T follicular helper cell (primary cell): ENCODE data around the gene MAMLD1.
A peak's percentile ranks its signal among the peaks of the same experiment; 100 is the strongest.

Source experiments
- DNase-seq: peaks from one replicate; pipeline ENCODE4 v3.0.0-alpha.2; 2020; ENCODE audit warnings: low read depth

MAMLD1 gene

DNA sequence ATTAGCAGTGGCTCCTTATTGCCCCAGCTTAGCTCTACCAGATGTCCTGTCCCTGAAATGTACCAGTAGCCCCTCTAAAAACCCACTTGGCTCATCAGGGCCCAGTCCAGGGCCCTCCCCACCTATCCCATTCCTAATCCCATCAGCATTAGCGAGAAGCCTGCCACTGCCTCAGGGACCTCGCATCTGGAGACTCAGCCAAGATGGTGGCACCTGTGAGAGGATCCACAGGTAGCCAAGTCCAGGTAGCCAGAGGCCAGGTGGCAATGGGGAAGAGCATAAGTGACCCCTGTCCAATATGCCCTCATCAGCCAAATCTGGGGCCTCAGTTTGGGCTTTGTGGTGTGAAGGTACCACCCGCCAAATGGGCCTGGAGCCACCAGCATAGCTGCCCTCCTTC lies 97.7 kb downstream of the MAMLD1 start:
- no peak for DNase-seq

DNA sequence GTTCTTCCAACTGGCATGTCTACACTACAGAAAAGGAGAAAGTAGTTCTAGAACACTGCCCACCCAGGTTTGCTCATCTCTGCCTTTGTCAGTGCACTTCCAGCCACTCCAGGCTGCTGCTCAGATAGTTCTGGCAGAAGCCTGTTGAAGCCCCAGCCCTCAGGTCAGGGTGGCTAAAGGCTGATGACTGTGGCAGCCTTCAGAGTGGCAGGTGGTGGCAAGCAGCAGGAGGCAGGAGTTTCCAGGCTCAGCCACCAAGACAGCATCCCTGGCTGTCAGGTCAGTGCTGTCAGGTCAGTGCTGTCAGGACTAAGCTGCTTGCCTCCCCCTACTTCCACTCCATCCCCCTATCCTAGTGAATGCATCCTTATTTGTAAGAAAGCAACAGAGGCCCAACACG lies 100.4 kb downstream of the MAMLD1 start:
- no peak for DNase-seq

DNA sequence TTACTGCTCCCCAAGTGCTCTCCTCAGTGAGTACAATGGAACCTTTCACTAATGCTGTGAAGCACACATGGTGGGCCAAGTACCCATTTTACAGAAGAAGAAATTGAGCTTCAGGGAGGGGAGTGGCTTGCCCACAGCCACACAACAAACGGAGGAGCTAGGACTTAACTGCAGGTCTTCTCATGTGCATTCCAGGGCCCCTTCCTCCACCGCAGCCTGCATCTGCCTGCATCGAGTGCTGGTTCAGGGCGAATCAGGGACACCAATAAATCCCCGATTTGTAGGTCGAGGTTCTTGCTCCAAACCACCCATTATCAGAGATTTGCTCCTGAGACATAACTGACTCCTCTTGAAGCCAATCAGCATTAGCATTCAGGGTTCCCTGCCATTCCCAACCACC lies 100.9 kb downstream of the MAMLD1 start:
- no peak for DNase-seq

DNA sequence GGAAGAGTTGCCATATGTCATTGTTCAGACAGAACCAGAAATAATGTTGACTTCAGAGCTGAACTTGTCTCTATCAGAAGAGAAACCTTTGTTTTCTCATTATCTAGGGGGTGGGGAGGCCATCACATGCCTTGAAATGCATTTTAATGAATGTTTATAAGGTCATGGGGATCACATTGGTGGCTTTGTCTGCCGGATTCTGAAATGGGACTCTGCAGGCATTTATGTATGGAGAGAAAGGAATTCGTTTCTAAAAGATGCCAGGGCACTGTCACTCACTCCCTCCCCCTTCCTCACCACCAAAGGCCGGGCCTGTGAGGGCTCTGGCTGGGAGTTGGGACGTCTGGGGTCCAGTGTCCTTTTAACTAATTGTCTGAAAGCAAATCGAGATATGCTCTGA lies 102.2 kb downstream of the MAMLD1 start:
- no peak for DNase-seq

DNA sequence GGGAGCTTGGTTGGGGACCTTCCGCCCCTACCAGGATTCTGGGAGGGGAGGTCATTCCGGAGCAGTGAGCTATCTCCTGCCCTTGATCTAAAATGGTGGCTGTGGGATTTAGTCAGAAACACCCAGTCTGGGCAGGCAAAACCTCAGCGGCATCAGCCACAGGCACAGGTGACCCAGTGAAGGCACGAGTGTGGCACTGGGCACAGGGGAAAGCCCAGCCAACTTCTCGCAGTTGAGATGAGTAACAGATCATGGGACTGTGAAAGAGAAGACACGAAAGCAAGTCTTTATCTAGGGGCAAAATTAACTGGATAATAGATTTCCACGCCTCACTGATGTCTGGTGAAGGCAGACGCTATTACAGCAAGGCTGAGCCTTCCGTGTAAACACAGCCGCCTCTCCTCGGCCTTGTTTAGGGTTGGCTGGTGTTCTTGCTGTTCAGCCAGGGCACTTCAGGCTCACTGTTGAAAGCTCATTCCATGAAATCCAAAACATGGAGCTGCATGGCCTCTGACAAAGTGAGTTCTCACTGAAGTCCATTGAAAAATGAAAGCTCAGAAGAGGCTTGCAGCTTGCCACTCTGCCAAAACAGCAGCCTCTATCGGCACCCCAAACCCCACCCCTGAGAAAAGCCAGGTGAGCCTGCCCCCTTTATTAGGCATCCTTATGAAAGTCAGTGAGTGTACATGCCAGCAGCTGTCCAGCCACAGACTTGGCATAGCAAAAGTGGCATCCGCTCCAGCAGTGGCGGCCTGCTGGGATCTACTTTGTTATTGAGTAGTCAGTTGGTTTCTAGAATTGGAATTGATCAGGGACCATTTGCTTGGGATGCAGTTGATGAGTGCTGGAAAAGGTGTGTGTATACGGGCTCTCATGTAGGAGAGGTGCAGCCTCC lies 103.0 kb downstream of the MAMLD1 start:
- DNase-seq: no peak

DNA sequence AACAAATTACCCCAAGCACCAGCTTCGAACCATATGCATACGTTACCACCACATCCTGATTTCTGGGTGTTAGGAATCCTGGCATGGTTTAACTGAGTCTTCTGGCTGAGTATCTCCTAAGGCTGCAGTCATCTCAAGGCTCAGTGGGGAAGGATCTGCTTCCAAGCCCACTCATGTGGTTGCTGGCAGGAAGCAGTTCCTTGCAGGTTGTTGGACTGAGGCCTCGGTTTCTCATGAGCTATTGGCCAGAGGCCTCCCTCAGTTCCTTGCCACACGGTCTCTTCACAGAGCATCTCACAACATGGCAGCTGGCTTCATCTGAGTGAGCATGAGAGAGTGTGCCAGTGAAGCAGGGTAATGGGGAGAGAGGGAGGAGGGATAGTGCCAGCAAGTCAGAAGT lies 109.2 kb downstream of the MAMLD1 start:
- no peak for DNase-seq

DNA sequence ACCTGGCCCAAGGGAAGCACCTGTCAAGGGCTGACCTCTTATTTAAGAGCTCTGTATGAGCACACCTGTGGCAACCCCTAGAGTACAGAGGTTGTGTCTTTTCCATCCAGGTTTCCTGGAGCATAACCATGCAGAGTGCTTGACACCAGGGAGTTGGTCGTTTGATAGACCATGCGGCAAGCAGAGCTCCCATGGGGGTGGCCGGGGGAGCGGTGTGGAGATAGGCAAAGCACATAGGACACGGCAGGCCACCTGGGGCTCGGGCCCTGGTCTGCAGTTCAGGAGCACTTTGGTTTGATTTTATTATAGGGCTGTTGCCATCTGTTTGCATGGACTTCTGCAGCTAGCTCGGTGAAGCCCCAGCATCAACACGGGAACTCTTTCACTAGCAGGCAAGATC lies 110.3 kb downstream of the MAMLD1 start:
- no peak for DNase-seq

DNA sequence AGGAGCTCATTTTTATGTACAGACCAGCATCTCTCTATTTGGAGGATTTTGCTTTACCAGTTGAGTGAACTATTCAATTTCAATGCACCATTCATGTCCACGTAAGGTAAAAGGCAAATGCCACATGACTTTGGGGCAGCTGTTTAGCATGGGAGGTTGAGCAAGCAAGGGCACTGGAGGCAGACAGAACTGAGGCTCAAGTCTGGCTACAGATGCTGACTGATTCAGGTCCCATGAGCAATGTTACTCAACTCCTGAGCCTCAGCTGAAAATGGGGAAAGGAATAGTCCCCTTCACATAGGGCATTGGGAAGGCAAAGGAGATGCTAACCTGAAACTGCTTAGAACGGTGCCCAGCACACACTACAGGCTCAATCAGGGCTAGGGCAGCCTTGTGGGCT lies 112.3 kb downstream of the MAMLD1 start:
- DNase-seq: no peak

DNA sequence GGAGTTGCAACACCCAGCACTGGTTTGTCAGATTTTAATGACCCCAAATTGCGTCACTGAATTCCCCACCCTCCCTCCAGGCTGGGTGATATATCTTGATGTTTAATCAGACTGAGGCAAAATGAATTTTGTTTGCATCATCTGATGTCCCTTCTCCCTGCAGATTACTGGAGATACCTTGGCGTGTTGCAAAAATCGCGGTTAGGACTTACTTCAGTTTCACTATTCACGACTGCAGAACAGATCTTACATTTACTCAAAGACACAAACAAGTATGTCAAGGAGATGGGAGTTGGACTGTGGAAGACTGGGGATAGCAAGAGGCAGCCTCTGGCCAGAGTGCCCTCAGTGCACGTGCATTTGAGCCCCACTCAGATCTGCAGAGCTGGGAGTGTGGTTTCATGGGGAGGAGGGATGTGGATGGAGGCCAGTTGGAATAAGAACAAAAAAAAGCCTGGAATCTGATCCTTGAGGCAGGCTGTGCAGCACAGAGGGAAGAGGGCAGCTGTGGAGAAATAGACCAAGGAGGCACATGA lies 113.1 kb downstream of the MAMLD1 start:
- no peak for DNase-seq

DNA sequence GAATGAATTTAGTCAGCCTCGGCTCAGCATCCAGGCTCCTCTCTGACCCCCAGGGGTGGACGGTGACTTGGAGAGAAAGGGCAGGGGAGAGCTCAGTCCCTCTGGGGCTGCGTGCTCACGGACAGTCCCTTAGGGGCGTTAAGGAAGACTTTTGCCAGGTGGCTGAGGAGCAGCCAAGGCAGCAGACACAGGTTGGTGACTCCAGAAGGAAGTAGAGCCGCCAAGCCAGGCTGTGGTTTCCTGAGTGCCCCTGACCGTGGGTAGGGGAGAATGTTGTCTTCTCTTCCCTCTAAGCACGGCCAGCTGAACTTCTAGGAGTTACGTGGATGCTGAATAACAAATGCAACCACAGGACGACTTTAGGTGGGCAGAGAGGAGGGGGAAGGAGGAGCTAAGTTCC lies 114.3 kb downstream of the MAMLD1 start:
- DNase-seq: no peak

DNA sequence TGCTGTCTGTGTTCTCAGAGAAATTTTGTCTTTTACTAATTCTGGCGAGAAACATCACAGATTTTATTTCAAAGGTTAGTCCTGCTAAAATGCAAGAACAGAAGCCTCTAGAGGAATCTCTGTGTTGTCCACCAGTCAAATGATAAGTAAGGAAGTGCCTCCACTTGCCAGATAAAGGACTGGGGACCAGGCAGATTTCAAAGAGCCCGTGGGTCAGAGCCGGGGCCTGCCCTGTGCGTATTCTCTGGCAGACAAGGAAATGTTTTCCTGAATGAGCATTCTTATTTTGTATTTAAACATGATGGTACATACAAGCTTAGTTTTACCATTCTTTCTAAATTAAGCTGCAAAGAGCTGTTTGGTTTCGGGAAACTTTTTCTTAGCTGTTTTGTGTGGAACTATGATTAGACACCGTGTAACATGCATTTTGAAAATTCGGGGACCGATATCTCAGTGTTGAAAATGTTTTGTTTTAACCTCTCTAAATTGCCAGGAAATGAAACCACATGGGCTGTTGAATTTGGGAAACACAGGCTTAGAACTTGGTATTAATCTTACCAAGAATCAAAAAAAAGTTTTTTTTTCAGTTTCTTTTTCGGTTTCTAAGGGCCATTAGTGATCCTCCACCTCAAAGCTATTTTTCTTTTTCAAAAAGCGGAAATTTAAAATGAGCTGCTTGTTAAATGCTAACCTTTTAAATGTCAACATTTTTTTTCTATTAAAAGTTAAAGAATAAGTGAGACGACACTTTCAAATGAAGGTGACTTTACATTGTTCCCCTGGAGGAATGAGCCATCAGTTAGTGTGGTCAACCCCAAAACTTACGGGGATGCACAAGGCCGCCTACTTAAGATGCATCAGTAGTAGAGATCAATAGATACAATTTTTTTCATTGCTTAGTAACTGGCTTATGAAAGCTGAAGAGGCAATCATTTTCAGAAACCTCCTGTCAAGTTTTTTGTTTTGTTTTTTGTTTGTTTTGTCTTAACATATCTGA lies 115.7 kb downstream of the MAMLD1 start:
- DNase-seq: no peak

DNA sequence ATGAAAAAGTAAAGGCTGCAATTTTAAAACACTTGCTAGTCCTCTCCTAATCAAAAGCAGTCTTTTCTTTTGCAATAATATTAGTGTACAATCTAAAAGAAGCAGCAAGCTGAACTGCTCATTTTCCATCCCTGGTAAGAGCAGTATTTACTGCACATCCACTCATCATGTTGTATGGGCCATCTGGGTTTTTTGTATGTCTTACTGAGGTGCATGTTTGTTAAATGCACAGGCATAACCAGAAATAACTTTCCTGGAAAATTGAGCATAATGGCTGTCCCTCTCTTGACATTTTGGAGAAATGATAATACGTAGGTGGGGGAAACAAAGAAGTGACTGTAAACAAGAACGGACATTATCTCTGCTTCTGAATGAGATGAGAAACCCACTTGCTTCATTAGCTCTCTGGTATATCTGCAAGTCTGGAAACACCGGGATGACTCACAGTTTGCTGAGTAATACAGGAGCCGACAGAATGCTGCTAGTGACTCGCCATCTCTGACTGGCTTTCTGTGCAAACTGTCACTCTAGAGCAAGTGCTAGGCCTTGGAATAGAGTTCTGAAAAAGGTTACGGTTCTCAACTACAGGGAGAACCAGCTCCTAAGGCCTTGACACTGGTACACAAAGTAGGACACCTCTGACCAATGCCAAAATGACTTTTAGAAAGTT lies 119.6 kb downstream of the MAMLD1 start:
- DNase-seq: no peak

DNA sequence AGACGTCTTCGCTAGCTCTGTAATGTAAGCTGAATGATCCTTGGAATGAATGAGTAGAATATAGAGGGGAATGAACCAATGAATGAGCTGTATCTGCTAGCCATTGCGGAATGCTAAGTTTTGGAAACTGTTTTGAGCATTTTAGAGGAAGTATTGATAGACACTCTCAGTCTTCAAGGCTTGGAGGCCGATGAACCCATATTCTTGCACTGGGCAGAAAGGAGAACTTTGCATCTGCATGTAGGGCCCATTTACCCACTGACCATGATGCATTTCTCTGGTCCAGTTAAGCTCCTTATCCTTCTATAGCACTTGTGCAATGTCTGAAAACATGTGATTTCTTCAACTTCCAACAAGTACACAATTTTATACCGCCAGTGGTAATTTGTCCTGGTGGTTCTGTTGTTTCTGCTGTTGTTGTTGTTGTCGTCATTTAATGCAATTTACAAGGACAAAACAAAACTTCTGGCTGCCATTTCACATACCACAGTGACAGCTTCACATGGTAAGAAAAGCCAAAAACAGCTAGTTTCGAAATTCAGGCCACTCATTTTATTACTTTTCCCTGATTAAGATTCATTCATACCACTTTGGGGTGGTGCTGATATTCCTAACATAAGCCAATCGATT lies 120.4 kb downstream of the MAMLD1 start:
- DNase-seq: no peak

DNA sequence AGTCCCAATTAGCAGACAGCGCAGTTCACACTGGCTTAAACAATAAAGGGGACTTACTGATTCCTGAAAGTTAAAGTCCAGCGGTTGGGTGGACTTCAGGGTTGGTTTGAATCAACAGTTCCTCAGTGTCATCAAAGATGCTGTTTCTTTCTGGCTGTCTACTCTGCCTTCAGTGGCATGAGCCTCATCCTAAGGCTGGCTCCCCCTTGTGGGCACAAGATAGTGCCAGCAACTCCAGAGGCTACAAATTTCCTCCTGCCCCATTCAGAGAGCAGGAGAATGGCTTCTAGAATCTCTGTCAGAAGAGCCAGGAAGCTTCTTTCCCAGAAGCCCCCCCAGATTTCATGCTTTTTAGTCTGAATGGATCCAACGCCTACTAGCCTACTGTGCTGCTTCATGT lies 122.9 kb downstream of the MAMLD1 start:
- DNase-seq: peak; percentile 10

DNA sequence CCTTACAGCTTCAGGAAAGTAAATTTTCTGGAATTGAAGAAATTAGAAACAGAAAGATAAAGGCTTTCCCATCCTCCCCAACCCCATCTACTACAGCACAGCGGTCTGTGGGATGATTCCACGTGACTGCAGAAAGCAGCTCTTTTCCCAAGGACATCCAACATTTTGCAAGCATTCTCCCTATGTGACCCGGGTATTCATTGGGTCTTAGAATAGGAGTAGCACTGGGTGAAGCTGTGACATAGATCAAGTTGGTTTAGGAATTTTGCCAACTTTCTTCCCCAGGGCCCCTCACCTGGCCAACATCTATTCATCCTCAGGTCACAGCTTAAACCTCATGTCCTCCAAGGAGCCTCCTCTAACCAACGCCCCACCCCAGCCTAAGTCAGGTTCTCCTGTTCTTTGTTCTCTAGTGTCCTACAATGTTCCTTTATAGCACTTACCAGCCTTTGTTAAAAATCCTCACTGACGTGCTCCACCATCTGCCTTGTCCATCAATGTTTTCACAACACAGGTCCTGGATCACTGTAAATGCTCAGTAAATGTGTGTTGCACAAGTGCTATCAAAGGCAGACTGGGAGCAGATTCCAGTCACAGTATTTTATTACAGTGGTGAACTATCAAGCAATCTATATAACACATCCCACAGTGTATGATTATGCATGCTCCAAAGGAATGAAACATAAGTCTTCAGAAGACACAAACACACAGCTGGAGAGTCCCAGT lies 124.4 kb downstream of the MAMLD1 start:
- no peak for DNase-seq

DNA sequence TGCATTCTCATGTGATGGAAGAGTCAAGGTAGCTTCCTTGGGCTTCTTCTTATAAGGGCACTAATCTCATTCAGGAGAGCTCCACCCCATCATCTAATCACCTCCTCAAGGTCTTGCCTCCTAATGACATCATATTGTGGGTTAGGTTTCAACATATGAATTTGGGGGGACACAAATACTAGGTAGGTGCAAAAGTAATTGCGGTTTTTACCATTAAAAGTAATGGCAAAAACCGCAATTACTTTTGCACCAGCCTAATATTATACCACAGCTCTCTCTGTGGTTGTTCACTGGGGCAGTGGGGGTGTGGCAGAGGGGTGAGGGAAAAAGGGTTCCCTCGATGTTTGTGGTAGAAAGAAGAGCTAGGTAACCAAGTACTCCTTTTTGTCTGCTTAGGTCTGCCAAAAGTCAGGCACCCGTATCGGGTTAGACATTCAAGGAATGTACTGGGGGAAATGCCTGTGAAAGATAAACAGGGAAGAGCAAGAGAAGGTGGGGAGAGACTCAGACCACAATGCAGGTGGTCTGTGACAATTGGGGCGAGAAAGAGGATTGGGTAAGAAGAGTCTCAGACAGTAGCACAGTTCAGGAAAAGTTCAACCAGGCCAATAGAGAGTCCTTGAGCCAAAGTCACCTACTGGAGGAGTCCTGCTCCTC lies 126.4 kb downstream of the MAMLD1 start:
- DNase-seq: no peak

DNA sequence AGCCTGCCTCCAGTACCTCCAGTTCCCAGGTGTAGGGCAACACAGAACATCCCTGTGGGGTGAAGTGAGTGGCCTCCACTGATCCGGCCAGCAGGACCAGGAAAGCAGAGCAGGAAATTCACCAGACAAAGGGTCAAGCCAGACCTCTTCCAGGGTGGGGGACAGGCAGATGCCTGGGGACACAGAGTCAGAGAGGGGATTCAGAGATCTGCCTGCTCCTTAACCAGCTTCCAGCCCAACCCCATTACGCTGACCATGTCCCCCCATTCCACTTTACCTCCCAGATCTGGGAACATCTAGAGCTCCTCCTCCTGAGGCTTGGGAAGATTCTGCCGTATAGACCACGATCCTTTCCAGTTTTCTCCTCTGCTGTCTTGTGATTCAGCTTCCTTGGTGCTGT lies 132.4 kb downstream of the MAMLD1 start:
- no peak for DNase-seq

DNA sequence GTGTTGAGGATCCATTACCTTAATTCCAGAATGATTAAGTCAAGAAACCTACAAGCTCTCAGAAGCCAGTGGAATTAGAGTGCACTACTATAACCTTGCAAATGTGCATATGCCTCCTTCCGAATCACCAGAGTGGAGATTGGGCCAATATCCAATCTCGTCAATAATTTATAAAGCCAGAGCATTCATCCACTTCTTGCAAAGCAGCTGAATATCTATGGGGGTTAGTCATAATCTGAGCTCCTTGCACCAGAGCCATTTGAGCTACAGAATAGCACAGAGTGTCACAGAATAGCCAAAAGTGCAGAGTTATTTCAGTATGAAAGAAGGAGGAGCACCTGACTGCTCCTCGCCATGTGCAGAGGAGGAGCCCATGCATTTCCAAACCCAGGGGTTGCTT lies 136.1 kb downstream of the MAMLD1 start:
- no peak for DNase-seq

DNA sequence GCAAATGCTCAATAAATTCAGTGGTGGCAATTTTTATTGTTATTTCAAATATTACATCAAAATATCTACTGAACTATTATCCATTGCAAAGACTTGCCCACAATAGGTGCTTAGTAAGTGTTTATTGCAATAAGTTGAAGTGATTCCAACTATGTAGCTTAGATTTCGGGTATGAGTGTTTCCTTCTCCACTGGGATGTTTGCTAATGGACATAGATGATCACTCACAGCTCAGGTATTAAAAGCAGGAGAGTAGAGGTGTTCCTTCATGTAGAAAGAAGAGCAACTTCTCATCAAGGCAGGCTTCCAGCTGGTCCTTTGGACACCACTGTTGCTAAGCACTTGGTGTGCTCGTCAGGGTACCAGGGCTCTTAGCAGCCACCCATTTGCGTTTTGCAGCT lies 139.0 kb downstream of the MAMLD1 start:
- no peak for DNase-seq
